ENCODE data around the gene CBLC.

GRCh38 chr19:44817725-44818465, 40.2 kb downstream of the CBLC start:
- no peak for TF ChIP-seq CTCF (optimal IDR thresholded peaks at IDR 0.05 in 1 of 3, IDR thresholded peaks at IDR 0.05 in 1 of 3, conservative IDR thresholded peaks at IDR 0.05 in 1 of 3; ENCODE audit: extremely low read depth in 1 of 3, insufficient read depth in 2 of 3, low read length in 3 of 3)
- no peak for TF ChIP-seq EZH2 (IDR thresholded peaks at IDR 0.05; ENCODE audit: low read length)

Data from keratinocyte (primary cell).